ENCODE measurements around the gene GATB. TPM values are rescaled to one million over a fixed set of nuclear protein-coding genes. Genes with fewer than 3 reads are reported as not detected.

Gene GATB
- total RNA-seq, 1 experiment from 2014 or later = 29.6 TPM

GRCh38 chr4:151627491-151627890 lies 133.3 kb downstream of the GATB start:
- no peaks in the 10 kb centered on the region for H3K36me3 ChIP-seq (ENCODE audit: control insufficient read depth, insufficient read depth, low read length)
- no TSS peak for BruUV-seq (replicated peaks)
- ChIA-PET CTCF (no interaction called here), POLR2A (no interaction called here)
- intact Hi-C loops (cut with micrococcal nuclease; ENCODE audit: unreplicated experiment) = no loop called here
- no peak overlapping the region for H3K4me3 ChIP-seq (ENCODE audit: low read depth, low read length)
- no peaks in the 10 kb centered on the region for H3K27me3 Mint-ChIP-seq (ENCODE audit: insufficient read depth, unreplicated experiment)
- H3K9me3 Mint-ChIP-seq (ENCODE audit: unreplicated experiment) = no peaks in the 10 kb centered on the region
- no peaks in the 10 kb centered on the region for H3K9me3 ChIP-seq
- no peaks in the 10 kb centered on the region for H3K4me1 ChIP-seq
- no peak for DNase-seq
- no peak overlapping the region for H3K27ac Mint-ChIP-seq (ENCODE audit: unreplicated experiment)
- H3K4me3 Mint-ChIP-seq (ENCODE audit: unreplicated experiment) = no peak overlapping the region
- no peak for TF ChIP-seq CTCF (IDR thresholded peaks at IDR 0.05; ENCODE audit: insufficient read depth in 1 of 2, low read depth in 1 of 2, low read length in 1 of 2, severe bottlenecking in 1 of 2, unreplicated experiment in 1 of 2)
- no peaks in the 10 kb centered on the region for H3K36me3 Mint-ChIP-seq (ENCODE audit: insufficient read depth, unreplicated experiment)
- no peaks in the 10 kb centered on the region for H3K4me1 Mint-ChIP-seq (ENCODE audit: low read depth, unreplicated experiment)
- H3K27me3 ChIP-seq (replicated peaks; ENCODE audit: control insufficient read depth, insufficient read depth, low read length) = no peaks in the 10 kb centered on the region

- no peak for DNase-seq
- Histone ChIP-seq H3K4me1 (no peaks in the 10 kb centered on the region), H3K27me3 (replicated peaks; ENCODE audit: control insufficient read depth, insufficient read depth, low read length) (no peaks in the 10 kb centered on the region), H3K9me3 (no peaks in the 10 kb centered on the region), H3K4me3 (ENCODE audit: low read depth, low read length) (no peak overlapping the region), H3K36me3 (ENCODE audit: control insufficient read depth, insufficient read depth, low read length) (no peaks in the 10 kb centered on the region)
- Mint-ChIP-seq H3K4me3 (ENCODE audit: unreplicated experiment) (no peak overlapping the region), H3K4me1 (ENCODE audit: low read depth, unreplicated experiment) (no peaks in the 10 kb centered on the region), H3K9me3 (ENCODE audit: unreplicated experiment) (no peaks in the 10 kb centered on the region), H3K27me3 (ENCODE audit: insufficient read depth, unreplicated experiment) (no peaks in the 10 kb centered on the region), H3K36me3 (ENCODE audit: insufficient read depth, unreplicated experiment) (no peaks in the 10 kb centered on the region), H3K27ac (ENCODE audit: unreplicated experiment) (no peak overlapping the region)
- no TSS peak for BruUV-seq (replicated peaks)
- intact Hi-C loops (cut with micrococcal nuclease; ENCODE audit: unreplicated experiment) = no loop called here
- POLR2A ChIA-PET = no interaction called here
- no peak for TF ChIP-seq CTCF (IDR thresholded peaks at IDR 0.05; ENCODE audit: insufficient read depth in 1 of 2, low read depth in 1 of 2, low read length in 1 of 2, severe bottlenecking in 1 of 2, unreplicated experiment in 1 of 2)
- CTCF ChIA-PET = no interaction called here
Observed at GRCh38 chr4:151626751-151627150, 134.1 kb downstream of the GATB start.

GRCh38 chr4:151626228-151626627 lies 134.6 kb downstream of the GATB start:
- H3K27me3 ChIP-seq (replicated peaks; ENCODE audit: control insufficient read depth, insufficient read depth, low read length) = no peaks in the 10 kb centered on the region
- POLR2A ChIA-PET = no interaction called here
- no peak for DNase-seq
- no peaks in the 10 kb centered on the region for H3K9me3 Mint-ChIP-seq (ENCODE audit: unreplicated experiment)
- no peaks in the 10 kb centered on the region for H3K36me3 Mint-ChIP-seq (ENCODE audit: insufficient read depth, unreplicated experiment)
- H3K4me1 ChIP-seq = no peaks in the 10 kb centered on the region
- no peak overlapping the region for H3K4me3 ChIP-seq (ENCODE audit: low read depth, low read length)
- no peak overlapping the region for H3K4me3 Mint-ChIP-seq (ENCODE audit: unreplicated experiment)
- H3K4me1 Mint-ChIP-seq (ENCODE audit: low read depth, unreplicated experiment) = no peaks in the 10 kb centered on the region
- H3K27me3 Mint-ChIP-seq (ENCODE audit: insufficient read depth, unreplicated experiment) = no peaks in the 10 kb centered on the region
- CTCF ChIA-PET = no interaction called here
- intact Hi-C loops (cut with micrococcal nuclease; ENCODE audit: unreplicated experiment) = no loop called here
- BruUV-seq (replicated peaks) = no TSS peak
- H3K27ac Mint-ChIP-seq (ENCODE audit: unreplicated experiment) = no peak overlapping the region
- no peaks in the 10 kb centered on the region for H3K9me3 ChIP-seq
- H3K36me3 ChIP-seq (ENCODE audit: control insufficient read depth, insufficient read depth, low read length) = no peaks in the 10 kb centered on the region
- no peak for TF ChIP-seq CTCF (IDR thresholded peaks at IDR 0.05; ENCODE audit: insufficient read depth in 1 of 2, low read depth in 1 of 2, low read length in 1 of 2, severe bottlenecking in 1 of 2, unreplicated experiment in 1 of 2)
